WTC11 (cell line): Measurements from ENCODE around the gene KLC4.

ENCODE experiments used
- ATF2 ChIP-seq: sonication (generic); formaldehyde crosslinking; IDR thresholded peaks from 2 replicates; pipeline ENCODE4 v1.8.1; 2022; ENCODE audit warnings: low read depth, missing genetic modification reagents, borderline replicate concordance
- CREB1 ChIP-seq: sonication (generic); formaldehyde crosslinking; IDR thresholded peaks from 2 replicates; pipeline ENCODE4 v1.8.0; 2023; ENCODE audit warnings: mild to moderate bottlenecking, missing genetic modification reagents
- CREM ChIP-seq: sonication (generic); formaldehyde crosslinking; IDR thresholded peaks from 2 replicates; pipeline ENCODE4 v1.8.1; 2022; ENCODE audit warnings: mild to moderate bottlenecking, missing genetic modification reagents, moderate library complexity
- NFE2L1 ChIP-seq: sonication (generic); formaldehyde crosslinking; IDR thresholded peaks from 2 replicates; pipeline ENCODE4 v1.8.1; 2023; ENCODE audit warnings: missing genetic modification reagents
- OVOL2 ChIP-seq: fragments of 250-450 bp; sonication (Bioruptor Pico); IDR thresholded peaks from 2 replicates; pipeline ENCODE4 v1.9.0; 2021; ENCODE audit warnings: mild to moderate bottlenecking, borderline replicate concordance
- RELA ChIP-seq: sonication (generic); formaldehyde crosslinking; IDR thresholded peaks from 2 replicates; pipeline ENCODE4 v1.8.1; 2022; ENCODE audit warnings: missing genetic modification reagents, mild to moderate bottlenecking, borderline replicate concordance
- ZBTB43 ChIP-seq: sonication (generic); formaldehyde crosslinking; IDR thresholded peaks from 2 replicates; pipeline ENCODE4 v1.8.1; 2023; ENCODE audit warnings: mild to moderate bottlenecking, missing genetic modification reagents
- TF ChIP-seq, protein P1 (sequence below): fragments of 200-600 bp; IDR thresholded peaks from 2 replicates; pipeline ENCODE4 v1.8.0; 2022; ENCODE audit warnings: antibody characterized with exemption
- TF ChIP-seq, protein P2 (sequence below): sonication (generic); formaldehyde crosslinking; IDR thresholded peaks from 2 replicates; pipeline ENCODE4 v1.8.1; 2022; ENCODE audit warnings: low read depth, mild to moderate bottlenecking, moderate library complexity, missing genetic modification reagents, borderline replicate concordance
- TF ChIP-seq, protein P3 (sequence below): sonication (generic); formaldehyde crosslinking; IDR thresholded peaks from 2 replicates; pipeline ENCODE4 v1.8.1; 2023; ENCODE audit warnings: mild to moderate bottlenecking, missing genetic modification reagents, borderline replicate concordance
- TF ChIP-seq, protein P4 (sequence below): sonication (generic); formaldehyde crosslinking; IDR thresholded peaks from 2 replicates; pipeline ENCODE4 v1.8.1; 2023; ENCODE audit warnings: mild to moderate bottlenecking, missing genetic modification reagents
- TF ChIP-seq, protein P5 (sequence below): sonication (generic); formaldehyde crosslinking; conservative IDR thresholded peaks from 2 replicates; pipeline ENCODE4 v1.8.1; 2022; ENCODE audit warnings: mild to moderate bottlenecking, missing genetic modification reagents

DNA sequence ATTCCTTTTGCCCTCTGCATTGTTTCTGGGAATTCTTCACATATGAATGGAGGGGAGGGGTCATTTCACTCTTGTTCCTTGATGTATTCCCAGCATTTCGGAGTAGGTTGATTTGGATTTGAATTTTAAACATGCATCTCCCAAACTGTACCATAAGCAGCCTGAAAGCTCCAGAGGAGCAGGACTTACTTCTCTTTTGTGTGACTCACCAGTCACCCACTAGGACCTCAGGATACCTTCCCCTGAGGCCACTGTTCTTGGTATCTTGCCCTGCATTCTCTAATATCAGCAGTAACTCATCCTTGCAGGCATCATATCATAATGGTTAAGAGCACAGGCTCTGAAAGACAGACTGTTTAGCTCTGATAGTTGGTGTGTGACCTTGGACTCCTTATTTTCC, 900 bp upstream of the KLC4 start:
- TF ChIP-seq, protein P1, sequence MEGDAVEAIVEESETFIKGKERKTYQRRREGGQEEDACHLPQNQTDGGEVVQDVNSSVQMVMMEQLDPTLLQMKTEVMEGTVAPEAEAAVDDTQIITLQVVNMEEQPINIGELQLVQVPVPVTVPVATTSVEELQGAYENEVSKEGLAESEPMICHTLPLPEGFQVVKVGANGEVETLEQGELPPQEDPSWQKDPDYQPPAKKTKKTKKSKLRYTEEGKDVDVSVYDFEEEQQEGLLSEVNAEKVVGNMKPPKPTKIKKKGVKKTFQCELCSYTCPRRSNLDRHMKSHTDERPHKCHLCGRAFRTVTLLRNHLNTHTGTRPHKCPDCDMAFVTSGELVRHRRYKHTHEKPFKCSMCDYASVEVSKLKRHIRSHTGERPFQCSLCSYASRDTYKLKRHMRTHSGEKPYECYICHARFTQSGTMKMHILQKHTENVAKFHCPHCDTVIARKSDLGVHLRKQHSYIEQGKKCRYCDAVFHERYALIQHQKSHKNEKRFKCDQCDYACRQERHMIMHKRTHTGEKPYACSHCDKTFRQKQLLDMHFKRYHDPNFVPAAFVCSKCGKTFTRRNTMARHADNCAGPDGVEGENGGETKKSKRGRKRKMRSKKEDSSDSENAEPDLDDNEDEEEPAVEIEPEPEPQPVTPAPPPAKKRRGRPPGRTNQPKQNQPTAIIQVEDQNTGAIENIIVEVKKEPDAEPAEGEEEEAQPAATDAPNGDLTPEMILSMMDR, result no peak
- TF ChIP-seq CREM (CRISPR knock-in tag) (no peak), OVOL2 (CRISPR knock-in tag) (no peak), ZBTB43 (CRISPR knock-in tag) (no peak), RELA (CRISPR knock-in tag) (no peak), CREB1 (CRISPR knock-in tag) (no peak), ATF2 (CRISPR knock-in tag) (no peak), NFE2L1 (CRISPR knock-in tag) (no peak)
- TF ChIP-seq, protein P2, sequence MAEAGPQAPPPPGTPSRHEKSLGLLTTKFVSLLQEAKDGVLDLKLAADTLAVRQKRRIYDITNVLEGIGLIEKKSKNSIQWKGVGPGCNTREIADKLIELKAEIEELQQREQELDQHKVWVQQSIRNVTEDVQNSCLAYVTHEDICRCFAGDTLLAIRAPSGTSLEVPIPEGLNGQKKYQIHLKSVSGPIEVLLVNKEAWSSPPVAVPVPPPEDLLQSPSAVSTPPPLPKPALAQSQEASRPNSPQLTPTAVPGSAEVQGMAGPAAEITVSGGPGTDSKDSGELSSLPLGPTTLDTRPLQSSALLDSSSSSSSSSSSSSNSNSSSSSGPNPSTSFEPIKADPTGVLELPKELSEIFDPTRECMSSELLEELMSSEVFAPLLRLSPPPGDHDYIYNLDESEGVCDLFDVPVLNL, result no peak
- TF ChIP-seq, protein P3, sequence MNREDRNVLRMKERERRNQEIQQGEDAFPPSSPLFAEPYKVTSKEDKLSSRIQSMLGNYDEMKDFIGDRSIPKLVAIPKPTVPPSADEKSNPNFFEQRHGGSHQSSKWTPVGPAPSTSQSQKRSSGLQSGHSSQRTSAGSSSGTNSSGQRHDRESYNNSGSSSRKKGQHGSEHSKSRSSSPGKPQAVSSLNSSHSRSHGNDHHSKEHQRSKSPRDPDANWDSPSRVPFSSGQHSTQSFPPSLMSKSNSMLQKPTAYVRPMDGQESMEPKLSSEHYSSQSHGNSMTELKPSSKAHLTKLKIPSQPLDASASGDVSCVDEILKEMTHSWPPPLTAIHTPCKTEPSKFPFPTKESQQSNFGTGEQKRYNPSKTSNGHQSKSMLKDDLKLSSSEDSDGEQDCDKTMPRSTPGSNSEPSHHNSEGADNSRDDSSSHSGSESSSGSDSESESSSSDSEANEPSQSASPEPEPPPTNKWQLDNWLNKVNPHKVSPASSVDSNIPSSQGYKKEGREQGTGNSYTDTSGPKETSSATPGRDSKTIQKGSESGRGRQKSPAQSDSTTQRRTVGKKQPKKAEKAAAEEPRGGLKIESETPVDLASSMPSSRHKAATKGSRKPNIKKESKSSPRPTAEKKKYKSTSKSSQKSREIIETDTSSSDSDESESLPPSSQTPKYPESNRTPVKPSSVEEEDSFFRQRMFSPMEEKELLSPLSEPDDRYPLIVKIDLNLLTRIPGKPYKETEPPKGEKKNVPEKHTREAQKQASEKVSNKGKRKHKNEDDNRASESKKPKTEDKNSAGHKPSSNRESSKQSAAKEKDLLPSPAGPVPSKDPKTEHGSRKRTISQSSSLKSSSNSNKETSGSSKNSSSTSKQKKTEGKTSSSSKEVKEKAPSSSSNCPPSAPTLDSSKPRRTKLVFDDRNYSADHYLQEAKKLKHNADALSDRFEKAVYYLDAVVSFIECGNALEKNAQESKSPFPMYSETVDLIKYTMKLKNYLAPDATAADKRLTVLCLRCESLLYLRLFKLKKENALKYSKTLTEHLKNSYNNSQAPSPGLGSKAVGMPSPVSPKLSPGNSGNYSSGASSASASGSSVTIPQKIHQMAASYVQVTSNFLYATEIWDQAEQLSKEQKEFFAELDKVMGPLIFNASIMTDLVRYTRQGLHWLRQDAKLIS (CRISPR knock-in tag), result no peak
- TF ChIP-seq, protein P4, sequence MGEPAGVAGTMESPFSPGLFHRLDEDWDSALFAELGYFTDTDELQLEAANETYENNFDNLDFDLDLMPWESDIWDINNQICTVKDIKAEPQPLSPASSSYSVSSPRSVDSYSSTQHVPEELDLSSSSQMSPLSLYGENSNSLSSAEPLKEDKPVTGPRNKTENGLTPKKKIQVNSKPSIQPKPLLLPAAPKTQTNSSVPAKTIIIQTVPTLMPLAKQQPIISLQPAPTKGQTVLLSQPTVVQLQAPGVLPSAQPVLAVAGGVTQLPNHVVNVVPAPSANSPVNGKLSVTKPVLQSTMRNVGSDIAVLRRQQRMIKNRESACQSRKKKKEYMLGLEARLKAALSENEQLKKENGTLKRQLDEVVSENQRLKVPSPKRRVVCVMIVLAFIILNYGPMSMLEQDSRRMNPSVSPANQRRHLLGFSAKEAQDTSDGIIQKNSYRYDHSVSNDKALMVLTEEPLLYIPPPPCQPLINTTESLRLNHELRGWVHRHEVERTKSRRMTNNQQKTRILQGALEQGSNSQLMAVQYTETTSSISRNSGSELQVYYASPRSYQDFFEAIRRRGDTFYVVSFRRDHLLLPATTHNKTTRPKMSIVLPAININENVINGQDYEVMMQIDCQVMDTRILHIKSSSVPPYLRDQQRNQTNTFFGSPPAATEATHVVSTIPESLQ (CRISPR knock-in tag), result no peak
- TF ChIP-seq, protein P5, sequence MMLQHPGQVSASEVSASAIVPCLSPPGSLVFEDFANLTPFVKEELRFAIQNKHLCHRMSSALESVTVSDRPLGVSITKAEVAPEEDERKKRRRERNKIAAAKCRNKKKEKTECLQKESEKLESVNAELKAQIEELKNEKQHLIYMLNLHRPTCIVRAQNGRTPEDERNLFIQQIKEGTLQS (CRISPR knock-in tag), result no peak
